Heart right ventricle (tissue), 16 donors: Measurements from ENCODE around the gene PLXNA2. TPM values are rescaled to one million over a fixed set of nuclear protein-coding genes. Genes with fewer than 3 reads are reported as not detected.

Source experiments
- ATAC-seq, 8 donors: fragments of 200-7000 bp; cut with Tn5 transposase; one replicate each; pipeline ENCODE4 v1.9.1; 2020; ENCODE audit warnings: mild to moderate bottlenecking in 8 of 8, moderate library complexity in 8 of 8, moderate number of reproducible peaks in 1 of 8
- DNase-seq, 2 donors: peaks; one replicate each; pipeline ENCODE4 v3.0.0-alpha.2; 2020
- H3K27ac ChIP-seq, 10 donors: fragments of 200-600 bp; sonication (generic) in 2 of 10; one replicate each; pipeline versions ENCODE4 v1.5.0 to v1.8.0; 2020 to 2022; ENCODE audit warnings: mild to moderate bottlenecking in 3 of 10
- H3K27me3 ChIP-seq, 7 donors: fragments of 200-600 bp; one replicate each; pipeline ENCODE4 v1.8.0; 2021 to 2022; ENCODE audit warnings: mild to moderate bottlenecking in 2 of 7
- H3K36me3 ChIP-seq, 9 donors: fragments of 200-600 bp; sonication (generic) in 1 of 9; one replicate each; pipeline versions ENCODE4 v1.5.0 to v1.8.0; 2020 to 2022; ENCODE audit warnings: mild to moderate bottlenecking in 2 of 9
- H3K4me1 ChIP-seq, 9 donors: fragments of 200-600 bp; sonication (generic) in 1 of 9; one replicate each; pipeline versions ENCODE4 v1.5.0 to v1.8.0; 2020 to 2022; ENCODE audit warnings: mild to moderate bottlenecking in 4 of 9
- H3K4me3 ChIP-seq, 10 donors: fragments of 200-600 bp; sonication (generic) in 2 of 10; one replicate each; pipeline versions ENCODE4 v1.5.0 to v1.8.0; 2020 to 2022; ENCODE audit warnings: mild to moderate bottlenecking in 7 of 10, moderate library complexity in 2 of 10
- H3K9me3 ChIP-seq, 11 donors: fragments of 200-600 bp in 10 of 11; sonication (generic) in 2 of 11; one replicate each; pipeline versions ENCODE4 v1.5.0 to v1.8.0; 2013 to 2022; ENCODE audit warnings: mild to moderate bottlenecking in 2 of 11, control low read depth in 1 of 11, moderate library complexity in 1 of 11
- CTCF ChIP-seq, 9 donors: fragments of 200-600 bp; sonication (generic) in 2 of 9; IDR thresholded peaks; one replicate each; pipeline versions ENCODE4 v1.5.0 to v1.8.0; 2021 to 2022; ENCODE audit warnings: antibody characterized with exemption in 9 of 9, mild to moderate bottlenecking in 5 of 9, moderate library complexity in 1 of 9
- WGBS, 2 donors: extraction: QIAGEN DNeasy Blood & Tissue Kit; methylation state at CpG; one replicate each; pipeline ENCODE4 v1.1.7; 2013; ENCODE audit warnings: inconsistent platforms in 1 of 2; 5-methylcytosine and 5-hydroxymethylcytosine counted together
- intact Hi-C, 10 donors: fragments of 100-400 bp; cut with DNase I; formaldehyde crosslinking; loops; one replicate each; pipeline versions ENCODE4 v1.11.1 to v1.14.2; 2022
- polyA plus RNA-seq, 2 donors: library from polyadenylated mRNA; stranded (reverse); fragments of 200-250 nt; gene quantifications; one replicate each; pipeline ENCODE4 v1.2.3, GENCODE V29; 2013
- total RNA-seq, 10 donors: library from RNA; stranded (reverse); fragmentation: NEBNext Ultra II Directional in 3 of 10; extraction: Animal tissue kit (Norgen Biotek cat#: 25700) in 3 of 10; gene quantifications; one replicate each; pipeline versions ENCODE4 v1.2.1 to v1.2.4, GENCODE V29; 2021 to 2023
- donor health status: Arrhythmogenic right ventricular cardiomyopathy.
- donor health status: ischemic (EF 13 %, LVEDD 7.1; RV severe dilation, severe dysfunction).
- donor health status: healthy with polysubstance abuse.
- donor health status: DM: no; HTN: yes; CAD: no.
- donor health status: DM: no; HTN: no; CAD: no.
- donor health status: ischemic (EF 25% LVEDD 6.9; RV normal size, moderate dysfunction).
- donor health status: ischemic (EF 25% LVEDD 5.7; RV mildly dilated, moderate dysfunction).
- donor health status: healthy.
- donor health status: DM: yes; HTN: yes; CAD: no.
- donor health status: Ischemic cardiomyopathy.
- donor health status: ischemic (EF 35%, LVEDD 5.7; RV mildly dilated, moderate dysfunction).
- donor health status: nonischemic (EF 11% LVEDD 7.7; RV severe dilation, severe dysfunction).
- donor health status: DM: yes; HTN: yes; CAD: no.
- donor health status: PGD.
- donor health status: ischemic (EF 29% LVEDD 5.4; RV normal size, mild dysfunction).
- donor health status: nonischemic (EF 23%, LVEDD 6.1; RV moderate dilation, normal function).

Gene PLXNA2
- total and polyA plus RNA-seq, 12 donors: 6.1 to 31.6 (median 17.9) TPM

GRCh38 chr1:208190784-208191183 lies 53.4 kb downstream of the PLXNA2 start:
- Histone ChIP-seq H3K4me3 (no peak overlapping the region), H3K4me1 (peaks cover 0 to 26% (median 3%) of the 10 kb centered on the region in 9 donors), H3K36me3 (peaks cover 0 to 32% (median 0%) of the 10 kb centered on the region in 9 donors), H3K9me3 (no peaks in the 10 kb centered on the region), H3K27ac (no peak overlapping the region), H3K27me3 (no peaks in the 10 kb centered on the region)
- DNase-seq (no peak), ATAC-seq (no peak)
- 92 to 94% methylated on average over 4 of the region's 4 CpGs for WGBS, 2 donors
- intact Hi-C loops: no loop called here
- TF ChIP-seq CTCF (IDR thresholded peaks at IDR 0.05): no peak

- H3K27me3 ChIP-seq: no peaks in the 10 kb centered on the region
- TF ChIP-seq CTCF (IDR thresholded peaks at IDR 0.05): no peak
- ATAC-seq (no peak), DNase-seq (no peak)
- peaks cover 1 to 32% (median 13%) of the 10 kb centered on the region in 9 donors for H3K4me1 ChIP-seq
- no peak overlapping the region for H3K27ac ChIP-seq
- peaks cover 0 to 32% (median 0%) of the 10 kb centered on the region in 9 donors for H3K36me3 ChIP-seq
- no peaks in the 10 kb centered on the region for H3K9me3 ChIP-seq
- intact Hi-C loops: loop anchor here in 2 of 10 donors (5.0 to 10.0 kb wide), 2 partner anchors 37 to 45 kb away; no protein-coding TSS in a partner anchor
- no peak overlapping the region for H3K4me3 ChIP-seq
- 87 to 90% methylated on average over 4 of the region's 4 CpGs for WGBS, 2 donors
Observed at GRCh38 chr1:208189716-208190115, 54.5 kb downstream of the PLXNA2 start.

GRCh38 chr1:208189183-208189582 lies 55.0 kb downstream of the PLXNA2 start:
- intact Hi-C loops: loop anchor here in 2 of 10 donors (5.0 to 10.0 kb wide), 2 partner anchors 37 to 46 kb away; no protein-coding TSS in a partner anchor
- Histone ChIP-seq H3K36me3 (peaks cover 0 to 27% (median 0%) of the 10 kb centered on the region in 9 donors), H3K27ac (no peak overlapping the region), H3K4me3 (no peak overlapping the region), H3K4me1 (peaks cover 5 to 37% (median 19%) of the 10 kb centered on the region in 9 donors), H3K27me3 (no peaks in the 10 kb centered on the region), H3K9me3 (no peaks in the 10 kb centered on the region)
- WGBS, 2 donors: 55 to 59% methylated on average over 2 of the region's 2 CpGs
- DNase-seq (no peak), ATAC-seq (no peak)
- no peak for TF ChIP-seq CTCF (IDR thresholded peaks at IDR 0.05)

- Histone ChIP-seq H3K4me1 (peaks cover 6 to 43% (median 25%) of the 10 kb centered on the region in 9 donors), H3K9me3 (no peaks in the 10 kb centered on the region), H3K27me3 (no peaks in the 10 kb centered on the region), H3K36me3 (peaks cover 0 to 27% (median 0%) of the 10 kb centered on the region in 9 donors), H3K27ac (no peak overlapping the region), H3K4me3 (no peak overlapping the region)
- no peak for TF ChIP-seq CTCF (IDR thresholded peaks at IDR 0.05)
- WGBS, 2 donors: 100% methylated on average over 1 of the region's 1 CpG
- no peak for ATAC-seq
- intact Hi-C loops: loop anchor here in 2 of 10 donors (5.0 to 10.0 kb wide), 2 partner anchors 36 to 46 kb away; no protein-coding TSS in a partner anchor
- DNase-seq: no peak
Observed at GRCh38 chr1:208188607-208189006, 55.6 kb downstream of the PLXNA2 start.
